Stimulated activated naive CD8-positive, alpha-beta T cell treated with anti-CD3 and anti-CD28 coated beads, Interleukin-15, Interleukin-2, amounts not matched to agents 100 ng/mL and 50 ng/mL, for 24 hours (primary cell): ENCODE results near the gene SSR2.
A peak's percentile ranks its signal among the peaks of the same experiment; 100 is the strongest.

Experiments used
- H3K27ac Mint-ChIP-seq: one replicate; pipeline ENCODE4 v1.8.0; 2021; ENCODE audit warnings: mild to moderate bottlenecking, mixed read lengths
- H3K27me3 Mint-ChIP-seq: one replicate; pipeline ENCODE4 v1.8.0; 2021; ENCODE audit warnings: mixed read lengths
- H3K36me3 Mint-ChIP-seq: one replicate; pipeline ENCODE4 v1.8.0; 2021; ENCODE audit warnings: low read depth, mixed read lengths
- H3K4me1 Mint-ChIP-seq: one replicate; pipeline ENCODE4 v1.8.0; 2021; ENCODE audit warnings: low read depth, mixed read lengths
- H3K4me3 Mint-ChIP-seq: one replicate; pipeline ENCODE4 v1.8.0; 2021; ENCODE audit warnings: mild to moderate bottlenecking, mixed read lengths
- H3K9me3 Mint-ChIP-seq: one replicate; pipeline ENCODE4 v1.8.0; 2021; ENCODE audit warnings: mixed read lengths

Gene SSR2

DNA sequence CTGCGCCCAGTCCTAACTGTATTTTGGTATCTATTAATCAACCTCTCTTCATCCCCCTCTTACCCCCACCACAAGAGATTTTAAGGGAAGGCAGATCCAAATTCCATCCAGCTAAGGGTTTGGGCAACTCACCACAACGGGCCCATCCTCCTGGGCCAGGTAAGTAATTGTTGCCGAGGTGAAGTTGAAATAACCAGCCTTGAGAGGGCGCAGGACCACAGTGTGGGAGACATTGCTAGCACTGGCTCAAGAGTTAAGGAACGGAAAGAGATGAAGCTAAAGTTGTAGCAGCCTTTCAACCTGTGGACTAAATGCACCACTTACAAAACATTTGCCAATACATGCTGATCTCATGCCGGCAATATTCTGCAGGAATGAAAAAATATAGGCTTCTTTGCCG lies 5.9 kb downstream of the SSR2 start:
- Mint-ChIP-seq H3K36me3 (peaks cover 76% of the 10 kb centered on the region), H3K27me3 (no peaks in the 10 kb centered on the region), H3K4me1 (peaks cover 17% of the 10 kb centered on the region), H3K9me3 (no peaks in the 10 kb centered on the region), H3K4me3 (no peak overlapping the region), H3K27ac (peak overlapping the region; percentile 16)

DNA sequence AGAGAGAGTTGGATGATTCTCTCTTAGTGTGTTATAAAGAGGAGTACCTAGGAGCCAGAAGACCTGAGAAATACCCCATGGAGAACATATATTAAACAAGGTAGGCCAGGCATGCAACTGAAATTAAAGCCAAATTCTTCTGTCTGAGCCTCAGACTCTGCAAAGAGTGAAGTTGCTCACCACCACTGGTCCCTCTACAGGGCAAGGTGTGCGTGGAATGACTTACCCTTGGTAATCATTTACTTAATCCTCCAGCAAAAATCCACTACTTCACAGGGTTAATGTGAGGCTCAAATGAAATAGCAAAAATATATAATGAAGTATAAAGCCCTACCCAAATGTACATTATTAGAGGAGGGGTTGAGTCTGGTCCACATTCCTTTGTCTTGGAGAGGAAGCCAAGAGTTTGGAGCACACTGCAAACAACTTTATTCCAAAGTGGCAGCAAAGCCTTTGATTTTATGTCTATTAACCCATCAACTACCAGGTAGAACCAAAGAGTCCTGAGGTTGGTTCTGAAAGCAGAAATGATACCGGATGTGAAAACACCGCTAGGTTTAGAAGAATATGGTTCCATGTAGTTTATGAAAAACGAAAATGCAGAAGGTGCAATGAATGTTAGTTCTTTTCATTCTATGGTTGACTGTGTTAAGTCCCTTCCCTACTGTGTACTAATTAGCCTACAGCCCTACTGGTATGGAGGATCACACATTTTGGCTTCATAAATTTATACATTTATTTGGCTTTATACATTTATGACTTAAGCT lies 8.5 kb downstream of the SSR2 start:
- H3K27me3 Mint-ChIP-seq: no peaks in the 10 kb centered on the region
- no peaks in the 10 kb centered on the region for H3K9me3 Mint-ChIP-seq
- peaks cover 68% of the 10 kb centered on the region for H3K36me3 Mint-ChIP-seq
- H3K4me3 Mint-ChIP-seq: no peak overlapping the region
- no peaks in the 10 kb centered on the region for H3K4me1 Mint-ChIP-seq
- H3K27ac Mint-ChIP-seq: no peak overlapping the region

DNA sequence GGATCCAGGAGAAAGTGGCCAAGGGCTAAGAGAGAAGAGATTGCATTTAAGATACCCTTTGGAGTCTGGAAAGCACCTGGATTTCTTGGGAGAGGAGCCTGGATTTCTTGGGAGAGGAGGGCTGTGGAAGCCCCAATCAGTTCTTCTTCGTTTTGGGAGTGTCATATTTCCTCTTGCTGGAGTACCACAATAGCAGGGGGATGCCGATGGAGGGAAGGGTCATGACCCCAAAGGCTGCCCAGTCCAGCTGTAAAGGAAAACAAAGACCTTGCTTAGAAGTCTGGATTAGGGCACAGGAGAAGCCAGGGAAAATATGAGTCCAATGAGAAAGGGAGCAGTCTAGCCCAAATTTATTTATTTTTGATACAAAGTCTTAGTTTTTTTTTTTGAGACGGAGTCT lies 11.3 kb downstream of the SSR2 start:
- Mint-ChIP-seq H3K27me3 (no peaks in the 10 kb centered on the region), H3K27ac (peak overlapping the region; percentile 31), H3K4me3 (no peak overlapping the region), H3K36me3 (peaks cover 61% of the 10 kb centered on the region), H3K9me3 (no peaks in the 10 kb centered on the region), H3K4me1 (peaks cover 12% of the 10 kb centered on the region)

DNA sequence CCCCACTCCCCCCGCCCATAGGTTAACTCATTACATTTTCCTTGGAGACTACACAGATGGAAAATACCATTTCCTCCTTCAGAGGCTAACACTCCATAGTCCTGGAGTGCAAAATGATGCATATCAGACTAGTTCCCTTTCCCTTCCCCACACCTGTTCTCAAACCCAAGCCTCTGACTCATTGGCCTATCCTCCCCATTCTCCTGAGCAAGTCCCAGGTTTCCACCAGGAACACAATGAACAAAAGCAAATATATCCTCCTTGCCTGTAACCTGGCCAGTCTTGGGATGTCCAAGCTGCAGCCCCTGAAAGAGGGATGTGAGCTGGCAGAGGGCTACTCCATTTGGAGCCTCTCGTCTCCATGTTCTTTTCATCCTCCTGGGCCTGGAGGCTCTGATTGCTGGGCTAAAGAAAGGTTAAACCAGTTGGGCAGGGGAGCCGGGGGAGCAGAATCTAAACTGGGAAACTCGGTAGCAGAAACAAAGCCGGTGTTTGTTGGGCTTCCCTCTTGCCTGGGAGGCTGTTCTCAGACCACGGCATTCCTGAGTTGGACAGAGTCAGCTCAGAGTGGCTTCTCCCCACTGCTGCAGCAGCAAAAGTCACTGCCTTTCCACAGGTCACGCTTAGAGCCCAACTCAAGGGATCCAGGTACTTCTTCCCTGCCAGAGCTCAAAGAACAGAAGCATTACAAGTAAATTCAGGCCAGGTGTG lies 13.9 kb downstream of the SSR2 start:
- Mint-ChIP-seq H3K27ac (no peak overlapping the region), H3K27me3 (no peaks in the 10 kb centered on the region), H3K4me1 (peaks cover 12% of the 10 kb centered on the region), H3K4me3 (no peak overlapping the region), H3K36me3 (peaks cover 36% of the 10 kb centered on the region), H3K9me3 (no peaks in the 10 kb centered on the region)

DNA sequence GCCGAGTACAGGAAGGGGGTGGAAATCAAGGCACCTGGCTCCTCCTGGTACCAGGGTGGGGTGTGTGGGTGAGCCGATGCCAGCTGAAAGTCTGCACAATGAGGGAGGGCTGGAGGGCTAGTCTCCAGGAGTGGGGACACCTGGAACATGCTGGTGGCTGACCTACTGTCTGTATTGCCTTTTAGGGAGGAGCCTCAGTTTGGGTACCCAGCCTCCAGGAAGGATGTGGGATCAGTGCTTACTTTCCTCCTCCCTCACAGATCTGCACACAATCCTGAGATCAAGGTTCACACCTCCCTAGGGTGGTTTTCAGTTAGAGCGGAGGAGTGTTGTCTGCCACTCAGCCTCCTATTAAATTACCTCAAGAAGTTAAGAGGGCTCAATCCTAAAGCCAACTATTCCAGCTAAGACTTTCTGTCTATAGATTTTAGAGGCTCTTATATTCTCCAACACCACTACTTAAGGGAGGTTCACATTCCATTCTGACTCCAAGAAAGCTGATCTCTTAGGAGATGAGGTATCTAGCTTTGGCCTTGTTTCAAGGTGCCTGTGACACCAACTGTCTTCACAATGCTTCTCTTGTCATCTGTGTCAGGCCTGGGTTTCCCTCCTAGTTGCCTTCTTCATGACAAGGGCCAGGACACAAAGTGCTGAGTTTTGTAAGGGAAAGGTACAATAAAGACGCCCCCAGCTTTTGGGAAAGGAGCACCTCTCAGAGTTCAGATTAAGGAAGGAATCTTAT lies 15.7 kb downstream of the SSR2 start:
- Mint-ChIP-seq H3K27me3 (no peaks in the 10 kb centered on the region), H3K4me3 (no peak overlapping the region), H3K9me3 (no peaks in the 10 kb centered on the region), H3K4me1 (peaks cover 12% of the 10 kb centered on the region), H3K36me3 (peaks cover 20% of the 10 kb centered on the region), H3K27ac (peak overlapping the region; percentile 38)

DNA sequence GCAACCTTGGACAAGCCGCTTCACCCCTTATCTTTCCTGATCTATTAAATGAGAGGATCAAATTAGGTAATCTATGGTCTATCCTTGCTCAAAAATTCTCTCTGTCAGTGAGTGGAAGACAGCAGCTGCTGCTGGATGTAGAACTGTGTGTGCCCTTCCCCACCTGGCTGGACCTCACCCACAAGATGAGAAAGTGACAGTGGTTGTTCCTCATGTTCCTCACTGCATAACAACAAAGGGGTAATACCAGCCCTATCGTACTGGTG lies 16.9 kb downstream of the SSR2 start:
- Mint-ChIP-seq H3K9me3 (no peaks in the 10 kb centered on the region), H3K27me3 (no peaks in the 10 kb centered on the region), H3K4me3 (no peak overlapping the region), H3K27ac (peak overlapping the region; percentile 17), H3K36me3 (peaks cover 14% of the 10 kb centered on the region), H3K4me1 (peaks cover 12% of the 10 kb centered on the region)

DNA sequence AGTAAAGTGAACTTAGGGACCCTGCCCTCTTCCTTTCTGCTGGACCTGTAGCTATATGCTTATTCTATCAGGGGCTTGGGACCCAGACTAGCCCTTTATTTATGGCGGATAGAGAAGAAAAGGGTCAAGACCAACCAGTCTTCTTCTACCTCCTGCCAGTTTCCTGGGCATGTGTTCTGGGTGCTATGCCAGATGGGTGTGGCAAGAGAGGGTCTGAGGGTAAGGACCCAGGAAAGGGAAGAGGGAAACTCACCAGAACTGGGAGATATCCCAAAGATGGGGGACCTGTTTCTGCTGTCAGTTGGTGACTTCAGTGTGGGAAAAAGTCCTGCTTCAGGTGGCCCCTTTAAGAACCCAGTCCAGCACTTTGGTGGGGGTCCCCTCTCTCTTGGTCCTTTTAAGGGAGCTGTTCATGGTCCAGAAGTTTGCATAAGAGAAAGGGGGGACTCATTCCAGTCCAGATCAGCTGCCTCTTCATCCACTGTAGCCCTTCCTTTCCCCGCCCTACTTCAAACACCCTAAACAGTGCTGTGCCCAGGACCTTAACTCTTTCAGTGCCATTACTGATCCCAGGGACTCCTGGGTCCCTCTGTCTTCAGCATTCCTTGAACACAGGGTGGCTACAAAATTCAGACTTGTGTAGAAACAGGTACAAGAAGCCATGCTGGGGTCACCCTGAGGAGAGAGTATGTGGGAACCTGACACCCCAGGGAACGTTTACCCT lies 18.4 kb downstream of the SSR2 start:
- no peaks in the 10 kb centered on the region for H3K27me3 Mint-ChIP-seq
- H3K4me3 Mint-ChIP-seq: no peak overlapping the region
- peaks cover 12% of the 10 kb centered on the region for H3K4me1 Mint-ChIP-seq
- H3K27ac Mint-ChIP-seq: no peak overlapping the region
- no peaks in the 10 kb centered on the region for H3K9me3 Mint-ChIP-seq
- H3K36me3 Mint-ChIP-seq: peaks cover 8% of the 10 kb centered on the region

DNA sequence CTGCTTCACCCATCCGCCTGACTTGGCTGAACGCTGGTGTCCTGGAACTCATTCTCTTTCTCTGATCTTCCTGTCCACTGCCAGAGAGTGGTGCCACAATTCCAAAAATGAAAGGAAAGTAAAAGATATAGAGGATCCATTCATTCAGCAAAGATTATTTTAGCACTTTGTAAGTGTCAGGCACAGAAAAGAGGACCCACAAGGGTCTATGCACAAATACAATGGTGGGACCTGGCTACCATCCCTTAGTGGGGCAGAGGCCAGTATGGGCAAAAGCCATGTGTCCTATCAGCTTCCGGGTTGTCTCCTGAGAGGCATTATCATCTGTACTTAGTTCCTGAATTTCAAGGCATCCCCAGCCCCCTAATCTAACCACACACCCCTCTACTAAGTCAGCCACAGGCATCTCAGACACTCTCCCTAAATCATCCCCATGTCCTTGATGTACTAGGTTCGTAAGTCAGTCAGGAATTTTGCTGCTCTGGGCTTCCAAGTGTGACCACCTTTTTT lies 19.0 kb downstream of the SSR2 start:
- H3K27me3 Mint-ChIP-seq: no peaks in the 10 kb centered on the region
- no peaks in the 10 kb centered on the region for H3K9me3 Mint-ChIP-seq
- no peak overlapping the region for H3K4me3 Mint-ChIP-seq
- H3K4me1 Mint-ChIP-seq: peaks cover 12% of the 10 kb centered on the region
- no peak overlapping the region for H3K27ac Mint-ChIP-seq
- H3K36me3 Mint-ChIP-seq: peaks cover 3% of the 10 kb centered on the region

DNA sequence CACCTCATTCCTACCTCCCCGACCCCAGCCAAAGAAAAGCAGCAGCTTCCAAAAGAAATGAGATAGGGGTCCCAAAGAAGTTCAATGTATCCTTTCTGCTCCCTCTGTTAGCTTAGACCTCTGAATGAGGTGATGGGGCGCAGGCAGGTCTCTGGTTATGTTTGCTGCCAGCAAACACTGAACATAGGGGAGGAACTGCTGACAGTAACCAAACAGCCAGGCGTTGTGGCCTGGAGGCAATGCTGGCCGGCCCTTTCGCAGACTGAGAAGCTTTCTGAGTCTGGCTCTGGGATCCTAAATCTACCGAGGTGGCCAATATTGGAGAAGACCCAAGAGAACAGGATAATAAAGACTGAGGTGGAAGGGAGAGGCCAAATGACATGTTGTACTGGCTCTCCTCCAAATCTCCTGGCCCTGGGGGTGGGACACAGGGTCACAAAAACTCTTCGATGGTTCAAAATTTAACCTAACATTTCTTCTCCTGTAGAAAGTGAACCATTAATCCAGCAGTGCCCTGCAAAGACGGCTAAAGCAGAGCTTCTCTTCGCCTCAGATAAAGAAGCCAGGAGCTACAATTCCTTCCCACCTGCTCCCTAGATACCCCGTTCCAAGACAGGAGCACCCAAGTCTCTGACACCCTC lies 19.6 kb downstream of the SSR2 start:
- Mint-ChIP-seq H3K4me3 (no peak overlapping the region), H3K9me3 (no peaks in the 10 kb centered on the region), H3K4me1 (peaks cover 12% of the 10 kb centered on the region), H3K27ac (no peak overlapping the region), H3K27me3 (no peaks in the 10 kb centered on the region), H3K36me3 (no peaks in the 10 kb centered on the region)

DNA sequence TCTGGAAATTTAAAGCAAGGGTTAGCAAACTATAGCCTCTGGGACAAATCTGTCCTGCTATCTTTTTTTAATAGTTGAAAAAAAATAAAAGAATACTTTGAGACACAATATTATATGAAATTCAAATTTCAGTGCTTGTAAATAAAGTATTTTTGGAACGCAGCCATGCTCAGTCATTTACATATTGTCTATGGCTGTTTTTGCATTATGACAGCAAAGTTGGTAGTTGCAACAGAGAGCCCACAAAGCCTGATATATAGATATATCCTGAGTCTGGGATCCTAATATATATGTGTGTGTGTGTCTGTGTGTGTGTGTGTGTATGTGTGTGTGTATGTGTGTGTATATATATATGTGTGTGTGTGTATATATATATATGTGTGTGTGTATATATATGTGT lies 20.8 kb downstream of the SSR2 start:
- H3K27ac Mint-ChIP-seq: no peak overlapping the region
- no peak overlapping the region for H3K4me3 Mint-ChIP-seq
- H3K36me3 Mint-ChIP-seq: no peaks in the 10 kb centered on the region
- peaks cover 4% of the 10 kb centered on the region for H3K4me1 Mint-ChIP-seq
- no peaks in the 10 kb centered on the region for H3K9me3 Mint-ChIP-seq
- H3K27me3 Mint-ChIP-seq: no peaks in the 10 kb centered on the region

DNA sequence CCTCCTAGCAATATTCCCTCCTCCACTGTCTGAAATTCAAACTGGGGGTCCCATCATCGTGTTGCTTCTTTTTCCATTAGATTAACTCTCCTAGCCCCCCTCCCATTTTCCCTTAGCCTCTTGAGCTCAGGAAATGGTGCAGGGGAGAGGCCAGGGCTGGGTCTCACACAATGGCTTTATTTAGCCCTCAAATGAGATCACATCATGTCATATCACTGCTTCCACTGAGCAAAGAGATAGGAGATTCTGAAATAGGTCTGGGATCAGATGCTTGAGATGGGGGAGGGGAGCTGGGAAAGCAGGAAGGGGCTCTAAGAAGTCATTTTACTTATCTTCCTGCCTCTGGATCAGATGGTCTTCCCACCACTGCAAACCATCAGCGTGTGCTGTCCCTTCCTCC lies 24.6 kb downstream of the SSR2 start:
- H3K4me1 Mint-ChIP-seq: peaks cover 3% of the 10 kb centered on the region
- H3K4me3 Mint-ChIP-seq: no peak overlapping the region
- H3K9me3 Mint-ChIP-seq: no peaks in the 10 kb centered on the region
- no peaks in the 10 kb centered on the region for H3K36me3 Mint-ChIP-seq
- H3K27me3 Mint-ChIP-seq: no peaks in the 10 kb centered on the region
- no peak overlapping the region for H3K27ac Mint-ChIP-seq

DNA sequence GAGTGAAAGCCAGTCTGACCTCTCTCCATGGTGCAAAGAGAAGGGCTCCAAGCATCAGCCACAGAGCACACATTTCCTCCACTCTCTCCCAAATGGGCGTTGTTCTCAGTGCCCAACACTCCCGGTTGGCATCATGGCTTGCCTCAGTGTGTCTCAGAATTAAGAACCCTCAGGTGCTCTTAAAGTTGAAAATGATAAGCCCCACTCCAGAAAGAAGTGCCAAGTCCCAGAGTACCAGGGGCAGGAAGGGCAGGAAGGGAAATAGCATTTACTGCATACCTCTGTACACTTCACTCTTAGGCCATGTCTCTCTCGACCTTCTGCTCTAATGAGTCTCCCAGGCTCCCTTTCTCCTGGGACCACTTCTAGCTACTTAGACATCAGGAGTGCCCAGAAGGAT lies 27.2 kb downstream of the SSR2 start:
- H3K27ac Mint-ChIP-seq: no peak overlapping the region

DNA sequence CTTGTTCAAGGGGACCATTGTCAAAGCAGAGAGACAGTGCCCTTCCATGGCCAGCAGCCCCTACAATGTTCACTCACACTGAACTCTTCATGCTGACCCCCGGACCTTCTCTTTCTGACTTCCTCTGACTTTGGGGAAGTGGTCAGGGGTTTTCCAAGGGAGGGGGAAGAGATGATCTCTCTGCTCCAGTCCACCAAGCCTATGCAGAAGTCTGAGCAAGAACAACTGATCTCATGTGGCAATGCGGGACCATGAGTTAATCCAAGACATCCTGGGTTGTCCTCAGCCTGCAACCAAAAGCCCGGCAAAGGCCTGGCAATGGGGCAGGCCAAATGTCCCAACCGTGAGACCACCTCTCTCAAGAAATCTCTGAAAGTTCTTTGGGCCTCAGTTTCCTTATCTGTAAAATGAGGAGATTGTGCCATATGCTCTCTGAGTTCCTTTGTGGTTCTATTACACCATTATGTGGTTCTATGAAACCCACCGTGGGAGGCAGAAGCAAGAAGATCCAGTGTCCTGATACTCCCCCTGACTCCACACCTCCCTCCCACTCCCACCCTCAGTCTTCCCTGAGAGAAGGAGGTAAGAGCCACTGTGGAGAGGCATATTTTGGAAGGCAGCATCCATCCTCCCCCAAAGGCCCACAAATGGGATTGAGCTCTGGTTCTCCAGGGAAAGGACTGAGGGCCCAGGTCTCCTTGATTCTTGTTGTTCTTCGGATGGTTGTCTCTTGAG lies 30.6 kb downstream of the SSR2 start:
- Mint-ChIP-seq H3K9me3 (no peaks in the 10 kb centered on the region), H3K36me3 (no peaks in the 10 kb centered on the region), H3K4me3 (no peak overlapping the region), H3K27ac (peak overlapping the region; percentile 28), H3K27me3 (no peaks in the 10 kb centered on the region), H3K4me1 (peaks cover 19% of the 10 kb centered on the region)

More for the DNA sequence above, 27.2 kb downstream of the SSR2 start:
- H3K9me3 Mint-ChIP-seq: no peaks in the 10 kb centered on the region
- no peak overlapping the region for H3K4me3 Mint-ChIP-seq
- peaks cover 19% of the 10 kb centered on the region for H3K4me1 Mint-ChIP-seq
- H3K27me3 Mint-ChIP-seq: no peaks in the 10 kb centered on the region
- H3K36me3 Mint-ChIP-seq: no peaks in the 10 kb centered on the region
